ENCODE data around the gene ARHGDIB. TPM values are rescaled to one million over a fixed set of nuclear protein-coding genes. Genes with fewer than 3 reads are reported as not detected.

ARHGDIB gene
- polyA plus RNA-seq, 4 donors: 26.4 to 104 (median 56.7) TPM

- no peaks in the 10 kb centered on the region for H3K4me1 ChIP-seq (ENCODE audit: control insufficient read depth in 3 of 3, insufficient read depth in 2 of 3, low read depth in 1 of 3, low read length in 2 of 3)
- no peak overlapping the region for H3K27ac ChIP-seq (ENCODE audit: low read depth in 1 of 3, low read length in 2 of 3)
- H3K36me3 ChIP-seq (ENCODE audit: control insufficient read depth in 3 of 3, insufficient read depth in 2 of 3, low read depth in 1 of 3, low read length in 3 of 3): no peaks in the 10 kb centered on the region
- no peak overlapping the region for H3K4me3 ChIP-seq (ENCODE audit: low read depth in 1 of 3, low read length in 3 of 3)
- 74 to 89% (median 75%) methylated on average over 2 of the region's 2 CpGs for WGBS, 3 donors
- no peak for DNase-seq
- FAIRE-seq: no peak
- H3K27me3 ChIP-seq (ENCODE audit: control insufficient read depth in 3 of 3, insufficient read depth in 3 of 3, low read length in 3 of 3): no peaks in the 10 kb centered on the region
- no peaks in the 10 kb centered on the region for H3K9me3 ChIP-seq (ENCODE audit: control insufficient read depth in 2 of 2, insufficient read depth in 1 of 2, low read depth in 1 of 2, low read length in 1 of 2)
Measured at GRCh38 chr12:14981049-14981448, 19.6 kb upstream of the ARHGDIB start.

GRCh38 chr12:14979468-14979867 lies 18.1 kb upstream of the ARHGDIB start:
- no peaks in the 10 kb centered on the region for H3K36me3 ChIP-seq (ENCODE audit: control insufficient read depth in 3 of 3, insufficient read depth in 2 of 3, low read depth in 1 of 3, low read length in 3 of 3)
- FAIRE-seq (no peak), DNase-seq (no peak)
- no peak overlapping the region for H3K4me3 ChIP-seq (ENCODE audit: low read depth in 1 of 3, low read length in 3 of 3)
- no peaks in the 10 kb centered on the region for H3K9me3 ChIP-seq (ENCODE audit: control insufficient read depth in 2 of 2, insufficient read depth in 1 of 2, low read depth in 1 of 2, low read length in 1 of 2)
- no peaks in the 10 kb centered on the region for H3K27me3 ChIP-seq (ENCODE audit: control insufficient read depth in 3 of 3, insufficient read depth in 3 of 3, low read length in 3 of 3)
- no peak overlapping the region for H3K27ac ChIP-seq (ENCODE audit: low read depth in 1 of 3, low read length in 2 of 3)
- H3K4me1 ChIP-seq (ENCODE audit: control insufficient read depth in 3 of 3, insufficient read depth in 2 of 3, low read depth in 1 of 3, low read length in 2 of 3): no peaks in the 10 kb centered on the region

- H3K36me3 ChIP-seq (ENCODE audit: control insufficient read depth in 3 of 3, insufficient read depth in 2 of 3, low read depth in 1 of 3, low read length in 3 of 3): no peaks in the 10 kb centered on the region
- no peaks in the 10 kb centered on the region for H3K4me1 ChIP-seq (ENCODE audit: control insufficient read depth in 3 of 3, insufficient read depth in 2 of 3, low read depth in 1 of 3, low read length in 2 of 3)
- H3K27ac ChIP-seq (ENCODE audit: low read depth in 1 of 3, low read length in 2 of 3): no peak overlapping the region
- no peaks in the 10 kb centered on the region for H3K9me3 ChIP-seq (ENCODE audit: control insufficient read depth in 2 of 2, insufficient read depth in 1 of 2, low read depth in 1 of 2, low read length in 1 of 2)
- H3K27me3 ChIP-seq (ENCODE audit: control insufficient read depth in 3 of 3, insufficient read depth in 3 of 3, low read length in 3 of 3): no peaks in the 10 kb centered on the region
- no peak for DNase-seq
- FAIRE-seq: no peak
- WGBS, 3 donors: 88 to 91% (median 88%) methylated on average over 3 of the region's 3 CpGs
- no peak overlapping the region for H3K4me3 ChIP-seq (ENCODE audit: low read depth in 1 of 3, low read length in 3 of 3)
Measured at GRCh38 chr12:14976658-14977057, 15.3 kb upstream of the ARHGDIB start.

GRCh38 chr12:14975457-14975856 lies 14.1 kb upstream of the ARHGDIB start:
- 85 to 96% (median 87%) methylated on average over 4 of the region's 4 CpGs for WGBS, 3 donors
- no peaks in the 10 kb centered on the region for H3K4me1 ChIP-seq (ENCODE audit: control insufficient read depth in 3 of 3, insufficient read depth in 2 of 3, low read depth in 1 of 3, low read length in 2 of 3)
- no peak overlapping the region for H3K4me3 ChIP-seq (ENCODE audit: low read depth in 1 of 3, low read length in 3 of 3)
- DNase-seq (no peak), FAIRE-seq (no peak)
- no peaks in the 10 kb centered on the region for H3K36me3 ChIP-seq (ENCODE audit: control insufficient read depth in 3 of 3, insufficient read depth in 2 of 3, low read depth in 1 of 3, low read length in 3 of 3)
- no peak overlapping the region for H3K27ac ChIP-seq (ENCODE audit: low read depth in 1 of 3, low read length in 2 of 3)
- no peaks in the 10 kb centered on the region for H3K27me3 ChIP-seq (ENCODE audit: control insufficient read depth in 3 of 3, insufficient read depth in 3 of 3, low read length in 3 of 3)
- no peaks in the 10 kb centered on the region for H3K9me3 ChIP-seq (ENCODE audit: control insufficient read depth in 2 of 2, insufficient read depth in 1 of 2, low read depth in 1 of 2, low read length in 1 of 2)

GRCh38 chr12:14974633-14975032 lies 13.2 kb upstream of the ARHGDIB start:
- no peaks in the 10 kb centered on the region for H3K9me3 ChIP-seq (ENCODE audit: control insufficient read depth in 2 of 2, insufficient read depth in 1 of 2, low read depth in 1 of 2, low read length in 1 of 2)
- DNase-seq: no peak
- no peak overlapping the region for H3K4me3 ChIP-seq (ENCODE audit: low read depth in 1 of 3, low read length in 3 of 3)
- H3K4me1 ChIP-seq (ENCODE audit: control insufficient read depth in 3 of 3, insufficient read depth in 2 of 3, low read depth in 1 of 3, low read length in 2 of 3): no peaks in the 10 kb centered on the region
- no peaks in the 10 kb centered on the region for H3K36me3 ChIP-seq (ENCODE audit: control insufficient read depth in 3 of 3, insufficient read depth in 2 of 3, low read depth in 1 of 3, low read length in 3 of 3)
- FAIRE-seq: no peak
- WGBS, 3 donors: 74 to 82% (median 76%) methylated on average over 3 of the region's 3 CpGs
- no peaks in the 10 kb centered on the region for H3K27me3 ChIP-seq (ENCODE audit: control insufficient read depth in 3 of 3, insufficient read depth in 3 of 3, low read length in 3 of 3)
- no peak overlapping the region for H3K27ac ChIP-seq (ENCODE audit: low read depth in 1 of 3, low read length in 2 of 3)

- Histone ChIP-seq H3K9me3 (ENCODE audit: control insufficient read depth in 2 of 2, insufficient read depth in 1 of 2, low read depth in 1 of 2, low read length in 1 of 2) (no peaks in the 10 kb centered on the region), H3K4me3 (ENCODE audit: low read depth in 1 of 3, low read length in 3 of 3) (no peak within 1 kb of the TSS), H3K27ac (ENCODE audit: low read depth in 1 of 3, low read length in 2 of 3) (no peak within 1 kb of the TSS), H3K4me1 (ENCODE audit: control insufficient read depth in 3 of 3, insufficient read depth in 2 of 3, low read depth in 1 of 3, low read length in 2 of 3) (no peaks in the 10 kb centered on the region), H3K36me3 (ENCODE audit: control insufficient read depth in 3 of 3, insufficient read depth in 2 of 3, low read depth in 1 of 3, low read length in 3 of 3) (no peaks in the 10 kb centered on the region), H3K27me3 (ENCODE audit: control insufficient read depth in 3 of 3, insufficient read depth in 3 of 3, low read length in 3 of 3) (no peaks in the 10 kb centered on the region)
- DNase-seq: no peak
- FAIRE-seq: no peak
- WGBS, 3 donors: 40 to 82% (median 60%) methylated on average over 2 of the region's 2 CpGs
Measured at GRCh38 chr12:14972816-14973215, 11.4 kb upstream of the ARHGDIB start, which contains the start of gene PDE6H. TSS of gene PDE6H (plus strand) at chr12:14973042. CDS start at chr12:14978013, 4,971 bp downstream.

- no peak for DNase-seq
- FAIRE-seq: no peak
- Histone ChIP-seq H3K27me3 (ENCODE audit: control insufficient read depth in 3 of 3, insufficient read depth in 3 of 3, low read length in 3 of 3) (no peaks in the 10 kb centered on the region), H3K27ac (ENCODE audit: low read depth in 1 of 3, low read length in 2 of 3) (no peak overlapping the region), H3K4me1 (ENCODE audit: control insufficient read depth in 3 of 3, insufficient read depth in 2 of 3, low read depth in 1 of 3, low read length in 2 of 3) (no peaks in the 10 kb centered on the region), H3K4me3 (ENCODE audit: low read depth in 1 of 3, low read length in 3 of 3) (no peak overlapping the region), H3K36me3 (ENCODE audit: control insufficient read depth in 3 of 3, insufficient read depth in 2 of 3, low read depth in 1 of 3, low read length in 3 of 3) (no peaks in the 10 kb centered on the region), H3K9me3 (ENCODE audit: control insufficient read depth in 2 of 2, insufficient read depth in 1 of 2, low read depth in 1 of 2, low read length in 1 of 2) (no peaks in the 10 kb centered on the region)
- WGBS, 3 donors: 56 to 73% (median 60%) methylated on average over 4 of the region's 4 CpGs
Measured at GRCh38 chr12:14970473-14970872, 9.1 kb upstream of the ARHGDIB start.

GRCh38 chr12:14968478-14968877 lies 7.1 kb upstream of the ARHGDIB start:
- H3K27me3 ChIP-seq (ENCODE audit: control insufficient read depth in 3 of 3, insufficient read depth in 3 of 3, low read length in 3 of 3): no peaks in the 10 kb centered on the region
- DNase-seq (no peak), FAIRE-seq (no peak)
- H3K4me1 ChIP-seq (ENCODE audit: control insufficient read depth in 3 of 3, insufficient read depth in 2 of 3, low read depth in 1 of 3, low read length in 2 of 3): no peaks in the 10 kb centered on the region
- no peaks in the 10 kb centered on the region for H3K9me3 ChIP-seq (ENCODE audit: control insufficient read depth in 2 of 2, insufficient read depth in 1 of 2, low read depth in 1 of 2, low read length in 1 of 2)
- H3K27ac ChIP-seq (ENCODE audit: low read depth in 1 of 3, low read length in 2 of 3): no peak overlapping the region
- 59 to 70% (median 68%) methylated on average over 3 of the region's 3 CpGs for WGBS, 3 donors
- H3K4me3 ChIP-seq (ENCODE audit: low read depth in 1 of 3, low read length in 3 of 3): no peak overlapping the region
- H3K36me3 ChIP-seq (ENCODE audit: control insufficient read depth in 3 of 3, insufficient read depth in 2 of 3, low read depth in 1 of 3, low read length in 3 of 3): no peaks in the 10 kb centered on the region

GRCh38 chr12:14965221-14965620 lies 3.8 kb upstream of the ARHGDIB start:
- Histone ChIP-seq H3K36me3 (ENCODE audit: control insufficient read depth in 3 of 3, insufficient read depth in 2 of 3, low read depth in 1 of 3, low read length in 3 of 3) (no peaks in the 10 kb centered on the region), H3K4me3 (ENCODE audit: low read depth in 1 of 3, low read length in 3 of 3) (no peak overlapping the region), H3K4me1 (ENCODE audit: control insufficient read depth in 3 of 3, insufficient read depth in 2 of 3, low read depth in 1 of 3, low read length in 2 of 3) (peaks cover 0 to 2% (median 0%) of the 10 kb centered on the region in 3 donors), H3K27me3 (ENCODE audit: control insufficient read depth in 3 of 3, insufficient read depth in 3 of 3, low read length in 3 of 3) (no peaks in the 10 kb centered on the region), H3K27ac (ENCODE audit: low read depth in 1 of 3, low read length in 2 of 3) (no peak overlapping the region), H3K9me3 (ENCODE audit: control insufficient read depth in 2 of 2, insufficient read depth in 1 of 2, low read depth in 1 of 2, low read length in 1 of 2) (no peaks in the 10 kb centered on the region)
- DNase-seq: no peak
- FAIRE-seq: no peak
- WGBS, 3 donors: 89 to 93% (median 90%) methylated on average over 2 of the region's 2 CpGs
